ENCODE results near the gene SAFB. TPM values are rescaled to one million over a fixed set of nuclear protein-coding genes. Genes with fewer than 3 reads are reported as not detected.

The SAFB gene
- polyA plus RNA-seq, 3 donors = 12.2 to 76.6 (median 23.1) TPM

DNA sequence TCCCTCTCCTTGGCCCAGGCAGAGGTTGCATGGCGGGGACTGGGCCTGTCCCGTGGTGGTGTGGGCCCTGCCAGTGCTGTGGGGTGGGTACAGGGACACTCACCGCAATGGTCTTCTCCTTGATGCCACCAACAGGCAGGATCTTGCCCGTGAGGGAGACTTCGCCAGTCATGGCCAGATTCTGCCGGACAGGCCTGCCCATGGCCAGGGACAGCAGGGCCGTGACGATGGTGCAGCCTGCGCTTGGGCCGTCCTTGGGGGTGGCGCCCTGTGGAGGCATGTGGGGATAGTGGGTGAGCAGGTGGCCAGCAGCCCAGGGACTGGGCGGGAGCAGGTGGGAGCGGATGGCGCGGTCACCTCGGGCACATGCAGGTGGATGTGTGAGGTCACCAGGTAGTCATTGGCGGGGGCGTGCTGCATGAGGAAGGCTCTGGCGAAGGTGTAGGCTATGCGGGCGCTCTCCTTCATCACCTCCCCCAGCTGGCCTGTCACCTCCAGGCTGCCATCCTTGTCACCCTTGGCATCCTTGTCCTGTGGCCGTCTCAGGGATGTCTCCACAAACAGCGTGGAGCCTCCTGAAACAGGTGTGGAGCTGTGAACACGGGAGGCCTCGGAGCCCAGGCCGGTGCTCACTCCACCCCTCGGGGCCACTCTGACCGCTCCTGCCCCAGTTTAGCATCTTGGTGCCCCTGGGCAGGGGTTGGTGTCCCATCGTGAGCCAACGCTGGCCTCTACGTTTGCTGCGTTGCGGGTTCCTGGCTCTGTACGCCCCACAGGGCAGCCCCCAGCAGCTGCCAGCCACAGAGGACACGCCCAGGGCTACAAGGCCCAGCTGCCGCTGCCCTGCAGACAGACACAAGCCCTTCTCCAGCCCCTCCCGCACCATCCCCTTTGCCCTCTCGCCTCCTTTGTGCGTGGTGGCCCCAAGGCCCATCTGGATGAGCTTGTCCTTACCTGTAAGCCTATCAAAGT, 70.6 kb downstream of the SAFB start:
- DNase-seq = no peak
- intact Hi-C loops (cut with micrococcal nuclease) = no loop called here

More for the DNA sequence above, 70.6 kb downstream of the SAFB start:
- TF ChIP-seq, protein P1, sequence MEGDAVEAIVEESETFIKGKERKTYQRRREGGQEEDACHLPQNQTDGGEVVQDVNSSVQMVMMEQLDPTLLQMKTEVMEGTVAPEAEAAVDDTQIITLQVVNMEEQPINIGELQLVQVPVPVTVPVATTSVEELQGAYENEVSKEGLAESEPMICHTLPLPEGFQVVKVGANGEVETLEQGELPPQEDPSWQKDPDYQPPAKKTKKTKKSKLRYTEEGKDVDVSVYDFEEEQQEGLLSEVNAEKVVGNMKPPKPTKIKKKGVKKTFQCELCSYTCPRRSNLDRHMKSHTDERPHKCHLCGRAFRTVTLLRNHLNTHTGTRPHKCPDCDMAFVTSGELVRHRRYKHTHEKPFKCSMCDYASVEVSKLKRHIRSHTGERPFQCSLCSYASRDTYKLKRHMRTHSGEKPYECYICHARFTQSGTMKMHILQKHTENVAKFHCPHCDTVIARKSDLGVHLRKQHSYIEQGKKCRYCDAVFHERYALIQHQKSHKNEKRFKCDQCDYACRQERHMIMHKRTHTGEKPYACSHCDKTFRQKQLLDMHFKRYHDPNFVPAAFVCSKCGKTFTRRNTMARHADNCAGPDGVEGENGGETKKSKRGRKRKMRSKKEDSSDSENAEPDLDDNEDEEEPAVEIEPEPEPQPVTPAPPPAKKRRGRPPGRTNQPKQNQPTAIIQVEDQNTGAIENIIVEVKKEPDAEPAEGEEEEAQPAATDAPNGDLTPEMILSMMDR (IDR thresholded peaks at IDR 0.05) = no peak
- H3K27ac Mint-ChIP-seq = peak overlapping the region in 1 of 7 donors; percentile 36
- H3K4me3 Mint-ChIP-seq = no peak overlapping the region
- peaks cover 31 to 52% of the 10 kb centered on the region in 2 donors for H3K36me3 Mint-ChIP-seq
- H3K4me3 ChIP-seq (replicated peaks in 1 of 3; ENCODE audit: low read depth in 2 of 3, low read length in 3 of 3) = no peak overlapping the region
- peaks cover 71% of the 10 kb centered on the region for H4K20me1 ChIP-seq (ENCODE audit: insufficient read depth, low read length)
- peaks cover 59 to 63% of the 10 kb centered on the region in 2 donors for H3K36me3 ChIP-seq (replicated peaks in 1 of 2; ENCODE audit: control insufficient read depth in 1 of 2, insufficient read depth in 2 of 2, low read length in 2 of 2)
- peaks cover 55% of the 10 kb centered on the region for H3K79me2 ChIP-seq (ENCODE audit: insufficient read depth, low read length)
- peak overlapping the region in 1 of 2 donors; percentile 26 for H3K27ac ChIP-seq (ENCODE audit: low read depth in 1 of 2, low read length in 2 of 2)
- H2AFZ ChIP-seq (ENCODE audit: insufficient read depth, low read depth, low read length, poor library complexity, severe bottlenecking) = no peak overlapping the region
- H3K4me1 ChIP-seq (ENCODE audit: control insufficient read depth in 1 of 2, insufficient read depth in 2 of 2, low read length in 2 of 2) = peaks cover 16 to 20% of the 10 kb centered on the region in 2 donors
- no peaks in the 10 kb centered on the region for H3K9me3 ChIP-seq (replicated peaks in 1 of 2; ENCODE audit: control insufficient read depth in 1 of 2, insufficient read depth in 1 of 2, low read length in 2 of 2)
- no peak overlapping the region for H3K4me2 ChIP-seq (replicated peaks; ENCODE audit: extremely low read depth, low read length, poor library complexity, severe bottlenecking)
- H3K27me3 Mint-ChIP-seq (ENCODE audit: low read depth in 3 of 3) = peaks cover 0 to 4% (median 0%) of the 10 kb centered on the region in 3 donors
- peaks cover 23% of the 10 kb centered on the region for H3K4me1 Mint-ChIP-seq
- H3K9ac ChIP-seq (ENCODE audit: insufficient read depth, low read length, poor library complexity, severe bottlenecking) = no peak overlapping the region
- H3K9me3 Mint-ChIP-seq = peaks cover 0 to 4% (median 0%) of the 10 kb centered on the region in 7 donors
- no peaks in the 10 kb centered on the region for H3K27me3 ChIP-seq (ENCODE audit: control insufficient read depth in 2 of 2, insufficient read depth in 2 of 2, low read length in 2 of 2)
- 92% methylated on average over 32 of the region's 39 CpGs for WGBS (ENCODE audit: insufficient coverage)

Measured in CD14-positive monocyte (primary cell).